ENCODE measurements around the gene SPCS3.

Gene SPCS3

DNA sequence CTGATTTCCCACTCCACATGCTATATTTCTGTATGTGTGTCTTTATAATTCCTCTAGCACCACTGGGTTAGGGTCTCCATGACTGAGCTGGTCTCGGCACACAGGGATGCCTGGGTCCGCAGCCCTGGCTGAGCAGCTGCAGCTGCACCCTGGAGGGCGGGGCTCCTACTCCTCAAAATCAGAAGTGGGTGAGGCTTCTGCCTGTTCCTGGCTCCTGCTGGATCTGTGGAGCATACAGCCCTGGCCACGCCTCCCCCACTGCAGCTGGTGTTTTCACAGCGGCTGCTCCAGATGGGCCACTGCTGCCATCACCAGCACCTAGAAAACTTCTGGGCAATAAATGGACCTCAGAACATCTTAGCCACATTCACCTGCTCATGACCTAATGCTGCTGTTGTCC lies 30.9 kb downstream of the SPCS3 start:
- DNase-seq: no peak

DNA sequence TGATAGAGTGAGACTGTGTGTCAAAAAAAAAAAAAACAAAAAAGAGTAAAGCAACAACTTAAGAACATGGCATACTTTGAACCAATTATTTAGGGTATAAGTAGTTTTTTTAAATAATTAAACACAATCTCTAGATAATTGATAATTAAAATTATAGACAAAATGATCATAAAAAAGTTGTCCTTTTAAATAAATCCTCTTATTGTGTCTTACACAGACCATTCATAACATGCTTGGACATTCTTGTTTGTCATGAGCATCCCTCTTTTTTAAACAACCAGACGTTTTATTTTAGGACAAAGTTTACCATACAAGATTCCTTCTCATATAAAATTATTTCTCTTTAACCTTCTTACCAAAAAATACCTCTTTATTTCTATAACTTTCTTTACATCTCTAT lies 35.1 kb downstream of the SPCS3 start:
- DNase-seq: no peak

DNA sequence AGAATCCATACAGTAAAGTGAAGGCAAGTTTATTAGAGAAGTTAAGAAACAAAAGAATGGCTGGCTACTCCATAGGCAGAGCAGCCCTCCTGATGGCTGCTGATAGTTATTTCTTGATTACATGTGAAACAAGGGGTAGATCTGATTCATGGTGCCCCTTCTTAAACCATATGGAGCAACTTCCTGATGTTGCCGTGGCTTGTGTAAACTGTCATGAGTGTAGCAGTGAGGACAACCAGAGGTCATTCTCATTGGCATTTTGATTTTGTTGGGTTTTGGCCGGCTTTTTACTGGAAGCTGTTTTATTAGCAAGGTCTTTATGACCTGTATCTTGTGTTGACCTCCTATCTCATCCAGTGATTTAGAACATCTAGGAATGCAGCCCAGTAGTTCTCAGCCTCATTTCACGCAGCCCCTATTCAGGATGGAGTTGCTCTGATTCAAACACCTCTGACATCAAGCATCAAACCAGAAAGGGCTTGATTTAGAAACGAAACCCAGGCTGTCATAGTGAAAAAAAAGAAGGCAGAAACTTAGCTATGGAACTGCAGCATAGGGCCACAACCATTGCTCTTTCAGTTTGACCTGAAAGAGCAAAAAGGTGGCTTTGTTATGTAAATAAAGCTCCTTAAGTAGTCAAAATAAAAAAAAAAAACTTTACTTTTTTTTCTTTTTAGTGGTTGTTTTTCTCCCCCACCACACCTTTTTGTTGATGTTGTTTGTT lies 37.8 kb downstream of the SPCS3 start:
- DNase-seq: no peak

DNA sequence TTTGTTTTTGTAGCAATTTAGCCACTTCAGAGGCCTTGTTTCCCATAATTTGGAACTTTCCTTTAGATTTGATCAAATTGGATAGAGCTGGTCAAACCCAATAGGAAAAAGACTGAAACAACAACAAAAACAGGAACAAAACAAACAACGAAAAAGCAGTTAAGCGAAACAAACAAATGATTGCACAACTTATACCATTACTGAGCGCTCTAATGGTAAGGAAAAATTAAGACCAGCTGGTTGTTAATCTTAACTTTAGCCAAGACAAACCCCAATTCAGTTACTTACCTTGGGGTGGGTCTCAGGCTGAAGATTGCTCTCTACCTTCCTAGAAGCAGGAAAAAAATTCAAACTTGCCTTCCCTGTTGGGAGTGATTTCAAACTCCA lies 38.3 kb downstream of the SPCS3 start:
- no peak for DNase-seq

DNA sequence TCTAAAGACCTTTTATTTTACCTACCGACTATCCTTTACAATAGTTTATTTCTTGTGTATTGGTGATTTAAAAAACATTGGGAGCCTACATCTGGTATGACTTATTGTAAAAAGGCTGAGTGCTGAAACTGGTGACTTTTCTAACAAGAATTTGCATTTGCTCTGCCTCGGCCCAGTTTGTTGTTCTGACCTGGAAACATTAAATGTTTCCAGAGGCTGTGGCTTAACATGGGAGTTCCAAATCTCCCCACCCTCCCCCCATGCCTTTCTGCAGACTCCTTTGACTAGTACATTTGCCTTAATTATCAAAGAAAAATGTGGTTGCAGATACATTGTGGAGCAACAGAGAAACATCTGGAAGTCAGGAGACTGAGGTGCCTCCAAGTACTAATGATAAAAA lies 39.8 kb downstream of the SPCS3 start:
- DNase-seq: no peak

DNA sequence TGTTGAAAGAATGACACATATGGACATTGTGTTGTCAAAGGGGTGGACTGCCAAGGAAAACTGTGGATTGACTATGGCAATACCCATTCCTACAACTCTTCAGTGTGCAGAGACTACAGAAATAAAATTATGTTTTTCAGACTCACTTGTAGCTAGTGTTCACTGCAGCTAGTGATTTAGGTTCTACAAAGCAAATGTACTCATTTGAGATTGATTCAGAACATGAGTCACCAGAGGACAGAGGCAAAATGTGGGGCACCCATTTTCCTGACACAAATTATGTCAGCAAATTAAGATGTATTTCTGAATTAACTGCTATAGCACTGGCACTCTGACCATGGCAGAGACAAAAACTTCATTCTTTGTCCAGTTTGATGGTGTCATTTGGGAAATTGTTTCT lies 40.7 kb downstream of the SPCS3 start:
- no peak for DNase-seq

DNA sequence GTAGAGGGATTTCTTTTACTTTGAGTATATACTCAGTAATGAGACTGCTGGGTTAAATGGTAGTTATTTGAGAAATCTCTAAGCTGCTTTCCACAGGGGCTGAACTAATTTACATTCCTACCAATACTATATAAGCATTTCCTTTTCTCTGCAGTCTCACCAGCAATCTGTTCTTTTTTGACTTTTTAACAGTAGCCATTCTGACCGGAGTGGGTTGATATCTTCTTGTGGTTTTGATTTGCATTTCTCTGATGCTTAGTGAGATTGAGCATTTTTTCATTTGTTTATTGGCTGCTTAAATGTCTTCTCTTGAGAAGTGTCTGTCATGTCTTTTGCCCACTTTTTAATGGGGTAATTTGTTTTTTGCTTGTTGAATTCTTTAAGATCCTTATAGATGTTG lies 43.3 kb downstream of the SPCS3 start:
- DNase-seq: no peak

DNA sequence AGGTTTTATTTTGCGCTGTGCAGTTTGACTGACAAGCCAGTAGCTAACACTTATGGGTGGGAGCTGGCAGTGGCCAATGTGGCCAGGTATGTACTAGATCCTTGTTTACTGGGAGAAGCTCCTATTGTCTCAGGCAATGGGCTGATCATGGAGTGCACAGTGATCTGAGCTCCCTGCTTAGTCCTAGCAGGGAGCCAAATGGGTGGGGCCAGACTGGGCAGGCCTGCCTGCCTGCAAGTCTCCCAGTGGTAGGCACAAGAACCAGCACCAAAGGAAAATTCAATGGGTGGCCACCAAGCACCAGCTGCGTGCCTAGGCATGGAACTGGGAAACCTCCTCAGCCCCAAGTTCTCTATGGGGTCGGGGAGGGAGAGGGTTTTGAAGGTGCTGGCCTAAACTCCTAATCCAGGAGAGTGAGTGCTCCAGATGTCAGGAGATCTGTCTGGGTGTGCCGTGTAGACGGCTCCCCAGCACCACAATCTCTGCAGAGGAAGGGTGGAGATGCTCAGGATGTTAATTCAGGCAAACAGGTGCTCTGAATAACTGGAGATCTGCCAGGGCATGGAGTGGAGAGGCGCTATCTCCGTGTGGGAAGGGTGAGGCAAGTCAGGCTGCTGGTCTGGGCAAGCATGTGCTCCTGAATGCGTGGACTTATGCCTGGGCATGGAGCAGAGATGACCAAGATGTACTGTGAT lies 48.2 kb downstream of the SPCS3 start:
- DNase-seq: no peak

DNA sequence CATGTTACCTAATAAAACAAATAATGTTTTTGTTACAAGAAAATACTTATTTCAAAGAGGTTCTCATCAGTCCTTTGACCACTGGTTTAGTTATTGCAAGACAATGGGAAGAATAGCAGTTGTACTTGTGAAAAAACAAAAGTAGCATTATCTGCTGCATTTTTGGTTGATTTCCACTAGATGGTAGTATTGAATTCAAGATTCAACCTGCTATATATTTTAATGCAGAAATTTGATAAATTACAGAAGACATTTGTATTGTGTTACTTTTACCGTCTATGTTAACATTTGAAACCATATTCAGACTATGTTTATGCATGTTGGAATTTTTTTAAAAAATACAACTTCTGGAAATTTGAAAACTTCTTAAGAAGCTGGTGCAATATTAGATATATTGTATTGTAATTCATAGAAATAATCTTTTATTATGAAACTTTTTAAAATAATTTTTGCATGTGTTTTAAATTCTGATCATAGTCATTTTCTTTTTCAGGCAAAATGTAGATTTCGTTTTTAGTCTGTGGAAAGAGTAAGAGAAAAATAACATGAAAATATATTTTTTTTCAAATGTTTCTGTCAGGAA lies 56.4 kb downstream of the SPCS3 start:
- peak in 2 of 4 experiments; percentile 22 to 23 for DNase-seq

DNA sequence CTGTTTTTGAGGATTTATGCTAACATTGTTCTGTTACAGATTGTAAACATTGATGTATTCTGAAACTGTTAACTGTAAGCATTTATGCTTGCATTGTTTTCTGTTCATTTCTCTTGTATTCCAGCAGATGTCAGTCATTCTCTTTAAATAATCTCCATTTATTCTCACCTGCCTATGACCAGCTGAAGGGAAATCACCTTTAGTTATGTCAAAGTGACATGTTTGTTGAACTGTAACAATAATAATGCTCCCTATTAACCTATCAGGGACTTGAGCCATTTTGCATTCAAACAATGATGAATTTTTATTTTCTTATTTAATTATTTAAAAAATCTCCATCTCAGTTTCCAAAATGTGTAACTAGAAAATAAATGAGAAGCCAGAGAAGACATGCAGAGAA lies 58.0 kb downstream of the SPCS3 start:
- DNase-seq: peak in 1 of 4 experiments; percentile 4

DNA sequence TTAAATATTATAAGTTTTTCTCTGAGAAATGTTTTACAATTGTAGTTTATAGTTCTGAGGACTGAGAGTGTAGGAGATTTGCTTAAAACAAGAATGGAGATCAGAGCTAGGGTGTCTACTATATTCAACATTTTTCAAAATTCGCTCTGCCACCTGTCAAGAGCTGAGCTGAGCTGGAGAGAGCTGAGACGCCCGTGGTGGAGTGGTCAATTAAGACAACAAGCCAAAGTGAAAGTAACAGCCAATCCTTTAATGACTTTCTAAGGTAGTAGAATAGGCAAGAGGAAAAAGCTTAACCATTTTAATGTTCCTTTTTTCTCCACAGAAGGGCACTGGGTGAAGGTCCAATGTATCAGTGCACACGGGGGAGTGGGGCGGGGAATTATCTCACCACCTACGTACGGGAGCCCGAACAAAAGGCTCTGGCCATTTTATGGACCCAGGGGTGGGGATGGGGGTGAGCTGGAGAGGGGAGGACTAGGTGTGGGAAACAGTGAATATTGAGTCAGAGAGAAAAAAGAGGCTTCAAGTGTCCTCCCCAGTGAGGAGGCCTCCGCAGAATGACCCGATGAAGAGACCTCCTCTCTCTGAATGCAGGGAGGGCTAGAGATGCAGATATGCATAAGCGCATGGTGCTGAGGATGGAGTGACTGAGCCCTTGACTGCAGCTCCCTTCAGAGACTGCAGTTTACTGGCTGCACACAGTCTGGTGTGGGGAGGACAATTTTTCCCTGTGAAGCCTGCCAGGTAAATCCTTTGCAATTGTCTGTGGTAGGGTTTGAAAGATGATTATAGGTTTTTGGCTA lies 60.8 kb downstream of the SPCS3 start:
- no peak for DNase-seq
